DOHH2 (cell line): ENCODE results near the gene CFHR5.

ENCODE experiments used
- EZH2phosphoT487 ChIP-seq: fragments of 200-600 bp; sonication (generic); IDR thresholded peaks from 2 replicates; pipeline ENCODE4 v1.6.1; 2017; ENCODE audit warnings: borderline replicate concordance, mild to moderate bottlenecking, antibody characterized with exemption, low read length, moderate library complexity, mixed read lengths
- TF ChIP-seq, protein P1 (sequence below): fragments of 200-600 bp; sonication (generic); IDR thresholded peaks from one replicate; pipeline ENCODE4 v1.5.1; 2014; ENCODE audit warnings: antibody characterized with exemption, mild to moderate bottlenecking, low read depth, low read length; ENCODE audit not compliant: poor library complexity, severe bottlenecking

DNA sequence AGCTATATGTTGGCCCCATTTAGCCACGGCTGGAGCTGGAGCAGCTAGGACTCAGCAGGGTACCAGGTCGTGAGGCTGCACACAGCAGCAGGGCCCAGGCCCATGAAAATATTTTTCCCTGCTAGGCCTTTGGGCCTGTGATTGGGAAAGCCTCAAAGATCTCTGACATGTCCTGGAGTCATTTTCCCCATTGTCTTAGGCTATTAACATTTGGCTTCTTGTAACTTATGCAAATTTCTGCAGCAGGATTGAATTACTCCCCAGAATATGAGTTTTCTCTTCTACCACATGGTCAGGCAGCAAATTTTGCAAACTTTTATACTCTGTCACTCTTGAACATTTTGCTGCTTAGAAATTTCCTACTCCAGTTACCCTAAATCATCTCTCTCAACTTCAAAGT lies 22.6 kb upstream of the CFHR5 start:
- TF ChIP-seq, protein P1, sequence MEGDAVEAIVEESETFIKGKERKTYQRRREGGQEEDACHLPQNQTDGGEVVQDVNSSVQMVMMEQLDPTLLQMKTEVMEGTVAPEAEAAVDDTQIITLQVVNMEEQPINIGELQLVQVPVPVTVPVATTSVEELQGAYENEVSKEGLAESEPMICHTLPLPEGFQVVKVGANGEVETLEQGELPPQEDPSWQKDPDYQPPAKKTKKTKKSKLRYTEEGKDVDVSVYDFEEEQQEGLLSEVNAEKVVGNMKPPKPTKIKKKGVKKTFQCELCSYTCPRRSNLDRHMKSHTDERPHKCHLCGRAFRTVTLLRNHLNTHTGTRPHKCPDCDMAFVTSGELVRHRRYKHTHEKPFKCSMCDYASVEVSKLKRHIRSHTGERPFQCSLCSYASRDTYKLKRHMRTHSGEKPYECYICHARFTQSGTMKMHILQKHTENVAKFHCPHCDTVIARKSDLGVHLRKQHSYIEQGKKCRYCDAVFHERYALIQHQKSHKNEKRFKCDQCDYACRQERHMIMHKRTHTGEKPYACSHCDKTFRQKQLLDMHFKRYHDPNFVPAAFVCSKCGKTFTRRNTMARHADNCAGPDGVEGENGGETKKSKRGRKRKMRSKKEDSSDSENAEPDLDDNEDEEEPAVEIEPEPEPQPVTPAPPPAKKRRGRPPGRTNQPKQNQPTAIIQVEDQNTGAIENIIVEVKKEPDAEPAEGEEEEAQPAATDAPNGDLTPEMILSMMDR, result no peak
- no peak for TF ChIP-seq EZH2phosphoT487
